Measurements from ENCODE around the gene RBMS3.
"Not testable (repeated sequence)": the region's sequence is repeated elsewhere in the genome, so short reads cannot be mapped to it uniquely, and the experiment has no call there.

Gene RBMS3

DNA sequence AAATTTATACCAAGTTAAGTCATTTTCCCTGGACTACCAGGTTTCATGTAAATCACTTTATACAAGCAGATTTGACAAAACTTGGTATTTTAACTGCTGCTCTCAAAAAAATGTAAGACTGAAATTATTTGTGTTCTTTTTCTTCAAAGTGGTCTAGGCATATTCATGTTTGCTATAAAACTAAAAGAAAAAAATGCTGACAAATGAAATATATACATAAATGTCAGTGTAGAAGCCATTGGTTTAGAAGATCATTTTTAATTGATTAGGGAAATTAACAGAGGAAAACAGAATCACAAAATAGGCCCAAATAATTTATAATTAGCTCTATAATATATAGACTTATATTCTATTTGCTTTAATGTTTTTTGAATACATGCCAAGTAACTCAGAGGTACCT is 523.2 kb downstream of the RBMS3 start:
- ATAC-seq (no peak), DNase-seq (ENCODE audit: low spot score in 2 of 2) (no peak)
- H3K4me1 Mint-ChIP-seq = no peaks in the 10 kb centered on the region

DNA sequence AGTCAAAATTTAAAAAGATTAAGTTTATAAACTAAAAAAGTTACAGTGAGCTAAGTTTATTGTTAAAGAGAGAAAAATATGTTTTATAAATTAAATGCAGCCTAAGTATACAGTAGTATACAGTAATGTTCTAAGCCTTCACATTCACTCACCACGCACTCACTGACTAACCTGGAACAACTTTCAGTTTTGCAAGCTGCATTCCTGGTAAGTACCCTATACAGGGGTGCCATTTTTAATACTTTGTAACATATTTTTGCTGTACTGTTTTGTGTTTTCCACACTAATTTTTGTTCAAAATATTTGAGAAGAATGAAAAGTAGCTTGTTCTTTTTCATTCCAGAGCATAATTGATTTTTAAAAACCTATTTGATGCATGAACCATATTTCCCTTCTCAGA is 524.9 kb downstream of the RBMS3 start:
- no peak overlapping the region for H3K27ac Mint-ChIP-seq
- ATAC-seq (no peak), DNase-seq (ENCODE audit: low spot score in 2 of 2) (no peak)
- no peaks in the 10 kb centered on the region for H3K4me1 Mint-ChIP-seq
- no peaks in the 10 kb centered on the region for H3K36me3 Mint-ChIP-seq
- H3K4me3 Mint-ChIP-seq = no peak overlapping the region
- peaks cover 2% of the 10 kb centered on the region for H3K9me3 Mint-ChIP-seq

More for the DNA sequence above, 523.2 kb downstream of the RBMS3 start:
- Mint-ChIP-seq H3K27ac (no peak overlapping the region), H3K36me3 (no peaks in the 10 kb centered on the region), H3K4me3 (no peak overlapping the region), H3K9me3 (peaks cover 2% of the 10 kb centered on the region)

DNA sequence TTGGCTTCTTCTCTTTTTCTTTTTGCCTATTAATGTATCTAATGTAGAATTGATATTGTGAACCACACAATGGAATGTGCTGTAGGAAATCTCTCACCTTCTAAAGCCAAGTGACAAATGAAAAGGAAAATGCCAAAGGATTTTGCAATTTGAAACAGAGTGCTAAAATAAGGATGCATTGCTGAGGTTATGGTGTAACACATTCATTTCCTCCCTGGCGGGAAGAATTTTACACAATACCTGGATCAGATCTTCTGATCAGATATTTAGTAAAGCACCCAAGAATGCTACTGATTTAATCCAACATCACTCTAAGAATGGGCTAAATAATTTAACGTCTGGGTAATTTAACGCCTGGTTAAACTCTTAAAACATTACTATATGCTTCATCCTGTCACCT is 527.5 kb downstream of the RBMS3 start:
- H3K4me1 Mint-ChIP-seq; H3K27ac Mint-ChIP-seq; ATAC-seq; H3K9me3 Mint-ChIP-seq; H3K36me3 Mint-ChIP-seq; H3K4me3 Mint-ChIP-seq; DNase-seq (ENCODE audit: low spot score in 2 of 2): not testable (repeated sequence)

DNA sequence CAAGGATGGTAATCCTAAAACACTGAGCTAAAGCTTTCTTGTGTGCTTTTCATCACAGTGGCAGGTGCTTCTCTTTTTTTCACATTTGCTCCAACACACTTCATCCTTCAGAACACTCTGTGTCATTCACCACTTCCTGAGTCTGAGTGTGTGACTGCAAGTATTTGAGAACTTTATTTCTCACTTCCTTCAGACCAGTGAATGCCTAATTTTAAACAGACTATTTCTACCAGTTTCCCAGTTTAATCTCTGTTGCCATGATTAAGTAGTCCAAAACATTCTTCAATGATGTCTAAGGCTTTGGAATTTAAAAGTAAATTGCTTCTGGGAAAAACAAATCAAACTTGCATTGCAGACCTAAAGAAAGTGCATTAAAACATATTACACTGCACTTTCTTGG is 541.2 kb downstream of the RBMS3 start:
- DNase-seq (ENCODE audit: low spot score in 2 of 2) = no peak
- no peak overlapping the region for H3K27ac Mint-ChIP-seq

DNA sequence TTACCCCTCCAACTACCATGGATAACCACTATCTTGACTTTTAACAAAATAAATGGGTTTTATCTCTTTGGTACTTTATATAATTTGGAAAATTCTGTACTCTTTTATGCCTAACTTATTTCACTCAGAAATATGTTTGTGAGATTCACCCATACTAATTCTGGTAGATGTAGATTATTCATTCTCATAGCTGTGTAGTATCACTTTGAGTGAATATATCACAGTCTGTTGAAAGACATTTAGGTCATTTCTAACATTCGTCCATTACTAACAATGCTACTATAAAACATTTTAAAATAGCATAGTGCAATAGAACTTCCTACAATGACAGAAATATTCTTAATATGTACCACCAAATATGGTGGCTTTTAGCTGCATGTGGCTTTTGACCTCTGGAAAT is 542.4 kb downstream of the RBMS3 start:
- H3K4me1 Mint-ChIP-seq = no peaks in the 10 kb centered on the region
- H3K36me3 Mint-ChIP-seq = no peaks in the 10 kb centered on the region
- H3K9me3 Mint-ChIP-seq = peaks cover 2% of the 10 kb centered on the region
- no peak for DNase-seq (ENCODE audit: low spot score in 2 of 2)
- H3K4me3 Mint-ChIP-seq = no peak overlapping the region
- ATAC-seq = no peak
- no peak overlapping the region for H3K27ac Mint-ChIP-seq

More for the DNA sequence above, 541.2 kb downstream of the RBMS3 start:
- H3K4me3 Mint-ChIP-seq = no peak overlapping the region
- no peaks in the 10 kb centered on the region for H3K4me1 Mint-ChIP-seq
- peaks cover 2% of the 10 kb centered on the region for H3K9me3 Mint-ChIP-seq
- no peaks in the 10 kb centered on the region for H3K36me3 Mint-ChIP-seq
- no peak for ATAC-seq

DNA sequence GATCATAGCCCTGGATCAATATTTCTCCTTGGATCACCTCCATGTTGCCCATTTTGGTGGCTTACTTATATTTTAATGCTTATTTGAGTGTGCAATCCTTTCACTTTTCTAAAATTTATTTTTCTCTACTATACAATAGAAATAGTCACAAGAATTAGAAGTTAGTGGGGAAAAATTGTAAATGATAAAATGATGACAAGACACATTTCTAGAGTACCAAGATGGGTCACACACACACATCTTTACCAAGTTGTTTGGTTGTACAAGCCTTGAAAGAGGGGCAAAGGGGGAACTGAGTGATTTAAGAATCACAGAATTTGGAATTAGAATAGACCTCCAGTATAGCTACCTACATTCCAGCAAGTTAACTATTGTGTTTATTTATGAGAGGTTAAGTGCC is 545.8 kb downstream of the RBMS3 start:
- no peaks in the 10 kb centered on the region for H3K4me1 Mint-ChIP-seq
- ATAC-seq (no peak), DNase-seq (ENCODE audit: low spot score in 2 of 2) (no peak)
- H3K36me3 Mint-ChIP-seq = no peaks in the 10 kb centered on the region
- H3K4me3 Mint-ChIP-seq = no peak overlapping the region
- peaks cover 5% of the 10 kb centered on the region for H3K9me3 Mint-ChIP-seq
- H3K27ac Mint-ChIP-seq = no peak overlapping the region

DNA sequence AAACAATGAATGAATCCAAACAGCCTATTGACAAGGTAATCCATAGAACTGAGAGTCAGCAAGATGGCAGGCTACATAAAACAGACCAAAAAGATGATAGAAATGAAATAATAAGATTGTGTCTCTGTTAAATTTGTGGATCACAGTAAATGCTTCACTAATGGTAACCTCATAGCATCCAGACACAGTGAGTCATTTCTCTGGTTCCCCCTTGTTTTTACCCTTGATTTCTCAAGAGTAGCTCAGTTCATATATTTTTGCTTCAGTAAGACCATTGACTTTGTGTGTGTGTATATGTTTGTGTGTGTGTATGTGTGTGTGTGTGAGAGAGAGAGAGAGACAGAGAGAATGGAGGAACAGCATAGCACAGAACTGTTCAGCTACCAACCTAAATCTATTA is 546.9 kb downstream of the RBMS3 start:
- ATAC-seq (no peak), DNase-seq (ENCODE audit: low spot score in 2 of 2) (no peak)
- Mint-ChIP-seq H3K9me3 (peaks cover 5% of the 10 kb centered on the region), H3K4me3 (no peak overlapping the region), H3K4me1 (no peaks in the 10 kb centered on the region), H3K27ac (no peak overlapping the region), H3K36me3 (no peaks in the 10 kb centered on the region)

DNA sequence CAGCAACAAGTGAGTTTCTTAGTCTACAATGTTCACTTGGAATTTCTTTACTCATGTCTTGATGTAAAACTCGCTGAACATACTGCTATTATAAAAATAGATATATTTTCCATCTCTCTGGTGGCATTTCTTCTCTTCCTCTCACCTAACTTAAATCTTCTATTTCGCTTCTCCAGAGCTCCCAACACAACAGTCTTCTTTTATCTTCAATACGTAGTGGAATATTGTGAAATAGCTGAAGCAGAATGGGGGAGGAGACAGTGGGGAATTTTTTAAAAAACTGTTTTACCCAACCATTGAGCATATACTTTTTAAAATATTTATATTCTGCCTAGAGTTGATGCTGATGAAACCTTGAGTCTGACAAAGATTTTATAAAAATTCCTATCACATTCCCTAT is 548.5 kb downstream of the RBMS3 start:
- no peak overlapping the region for H3K27ac Mint-ChIP-seq
- ATAC-seq (no peak), DNase-seq (ENCODE audit: low spot score in 2 of 2) (no peak)
- no peak overlapping the region for H3K4me3 Mint-ChIP-seq
- no peaks in the 10 kb centered on the region for H3K4me1 Mint-ChIP-seq
- H3K9me3 Mint-ChIP-seq = peaks cover 5% of the 10 kb centered on the region
- H3K36me3 Mint-ChIP-seq = no peaks in the 10 kb centered on the region

DNA sequence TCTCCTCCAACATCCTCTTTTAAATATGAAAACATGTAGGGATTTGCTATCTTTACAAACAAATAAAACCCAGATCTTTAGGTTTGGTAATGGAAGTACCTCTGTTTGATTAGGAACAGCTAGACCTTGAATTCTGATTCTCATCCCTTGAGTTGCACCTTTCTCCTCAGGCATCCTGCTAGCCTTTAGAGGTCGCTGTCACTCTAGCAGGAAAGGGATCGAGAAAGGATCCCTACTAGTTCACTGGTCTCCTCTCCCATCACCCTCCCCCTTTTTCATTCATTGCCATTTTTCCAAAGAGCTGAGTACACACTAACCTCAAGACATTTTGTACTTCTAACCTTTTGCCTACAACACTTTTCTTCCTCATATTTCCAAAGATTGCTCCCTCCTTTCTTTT is 569.8 kb downstream of the RBMS3 start:
- H3K4me1 Mint-ChIP-seq = no peaks in the 10 kb centered on the region
- H3K27ac Mint-ChIP-seq = no peak overlapping the region
- H3K36me3 Mint-ChIP-seq = no peaks in the 10 kb centered on the region
- ATAC-seq (no peak), DNase-seq (ENCODE audit: low spot score in 2 of 2) (no peak)
- H3K9me3 Mint-ChIP-seq = peaks cover 8% of the 10 kb centered on the region
- H3K4me3 Mint-ChIP-seq = no peak overlapping the region

DNA sequence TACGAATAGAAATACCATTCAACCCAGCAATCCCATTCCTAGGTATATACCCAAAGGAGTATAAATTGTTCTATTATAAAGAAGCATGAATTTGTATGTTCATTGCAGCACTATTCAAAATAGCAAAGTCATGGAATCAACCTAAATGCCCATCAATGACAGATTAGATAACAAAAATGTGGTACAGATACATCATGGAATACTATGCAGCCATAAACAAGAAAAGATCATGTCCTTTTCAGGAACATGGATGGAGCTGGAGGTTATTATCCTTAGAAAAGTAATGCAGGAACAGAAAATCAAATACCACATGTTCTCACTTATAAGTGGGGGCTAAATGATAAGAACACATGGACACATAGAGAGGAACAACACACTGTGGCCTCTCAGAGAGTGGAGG is 571.9 kb downstream of the RBMS3 start:
- no peak overlapping the region for H3K27ac Mint-ChIP-seq
- DNase-seq (ENCODE audit: low spot score in 2 of 2) (no peak), ATAC-seq (no peak)
- H3K4me3 Mint-ChIP-seq = no peak overlapping the region
- H3K4me1 Mint-ChIP-seq = no peaks in the 10 kb centered on the region
- H3K9me3 Mint-ChIP-seq = peaks cover 8% of the 10 kb centered on the region
- no peaks in the 10 kb centered on the region for H3K36me3 Mint-ChIP-seq

DNA sequence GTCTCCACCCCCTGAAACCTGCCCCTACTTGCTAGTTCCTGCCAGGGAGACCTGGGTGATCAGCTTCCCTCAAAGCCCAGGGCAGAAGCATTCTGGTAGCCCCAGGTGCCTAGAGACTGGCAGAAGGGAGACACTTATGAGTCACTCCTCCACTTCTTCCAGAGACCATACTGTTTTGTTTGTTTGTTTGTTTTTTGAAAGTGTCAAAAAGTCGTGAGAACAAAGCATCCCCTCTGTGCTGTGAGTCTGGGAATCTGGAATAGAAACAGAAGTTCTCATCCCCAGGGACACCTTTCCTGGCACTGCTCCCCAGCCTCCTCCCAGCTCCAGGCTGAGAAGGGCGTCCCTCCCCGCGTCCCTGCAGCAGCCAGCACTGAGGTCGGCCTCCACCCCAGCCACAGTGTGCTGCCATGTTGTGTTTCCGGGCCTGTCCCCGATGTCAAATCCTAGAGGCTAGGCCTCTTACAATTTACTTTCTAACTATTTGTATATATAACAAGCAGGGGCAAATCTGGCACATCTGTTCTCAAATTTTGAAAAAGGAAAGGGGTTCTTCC is 573.0 kb downstream of the RBMS3 start:
- ATAC-seq (no peak), DNase-seq (ENCODE audit: low spot score in 2 of 2) (no peak)
- Mint-ChIP-seq H3K9me3 (peaks cover 8% of the 10 kb centered on the region), H3K27ac (no peak overlapping the region), H3K36me3 (no peaks in the 10 kb centered on the region), H3K4me3 (no peak overlapping the region), H3K4me1 (no peaks in the 10 kb centered on the region)

DNA sequence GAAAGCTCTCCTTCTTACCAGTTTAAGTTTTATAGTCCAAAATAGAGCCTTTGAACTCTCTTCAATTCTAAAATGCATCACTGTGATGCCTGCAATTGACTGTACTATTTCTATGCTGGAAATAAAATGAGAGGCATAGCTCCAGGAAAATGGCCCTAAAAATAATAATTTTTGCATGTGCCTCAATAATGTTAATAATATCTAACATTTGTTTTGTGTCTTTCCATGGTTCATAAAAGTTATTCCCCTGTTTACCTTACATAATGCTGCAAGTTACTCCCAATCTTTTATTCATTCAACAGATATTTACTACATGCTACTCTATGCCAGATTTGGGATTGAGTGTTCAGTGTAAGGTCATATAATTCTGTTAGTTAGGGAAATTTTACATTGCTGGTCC is 574.0 kb downstream of the RBMS3 start:
- H3K4me1 Mint-ChIP-seq = no peaks in the 10 kb centered on the region
- no peak for ATAC-seq
- no peak overlapping the region for H3K4me3 Mint-ChIP-seq
- peaks cover 8% of the 10 kb centered on the region for H3K9me3 Mint-ChIP-seq
- H3K36me3 Mint-ChIP-seq = no peaks in the 10 kb centered on the region
- no peak overlapping the region for H3K27ac Mint-ChIP-seq
- DNase-seq (ENCODE audit: low spot score in 2 of 2) = no peak

DNA sequence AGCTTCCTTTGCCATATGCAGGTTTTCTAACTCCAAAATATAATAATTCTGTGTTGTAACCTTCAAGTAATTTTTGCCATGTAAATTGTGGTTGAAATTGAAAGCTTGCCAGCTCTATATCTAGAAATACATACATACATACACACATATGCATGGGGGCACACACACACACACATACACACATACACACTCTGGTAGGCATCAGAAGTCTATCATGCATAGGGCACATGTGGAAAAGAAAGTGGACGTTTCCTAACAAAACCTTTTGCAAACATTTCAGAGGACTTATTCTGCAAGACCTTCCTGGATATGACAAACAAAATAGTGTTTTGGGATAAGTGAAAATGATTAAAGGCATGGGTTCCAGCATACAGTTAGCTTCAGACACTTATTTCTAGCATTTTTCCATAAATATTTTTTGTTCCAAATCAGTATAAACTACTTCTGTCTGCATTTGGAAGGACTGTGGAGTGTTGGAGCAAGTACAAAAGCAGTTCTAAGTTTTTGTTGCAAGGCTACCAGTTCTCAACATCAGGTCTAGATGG is 578.9 kb downstream of the RBMS3 start:
- DNase-seq (ENCODE audit: low spot score in 2 of 2) = no peak
- peaks cover 5% of the 10 kb centered on the region for H3K9me3 Mint-ChIP-seq
- H3K27ac Mint-ChIP-seq = no peak overlapping the region
- H3K36me3 Mint-ChIP-seq = no peaks in the 10 kb centered on the region
- no peaks in the 10 kb centered on the region for H3K4me1 Mint-ChIP-seq
- H3K4me3 Mint-ChIP-seq = no peak overlapping the region
- ATAC-seq = no peak

DNA sequence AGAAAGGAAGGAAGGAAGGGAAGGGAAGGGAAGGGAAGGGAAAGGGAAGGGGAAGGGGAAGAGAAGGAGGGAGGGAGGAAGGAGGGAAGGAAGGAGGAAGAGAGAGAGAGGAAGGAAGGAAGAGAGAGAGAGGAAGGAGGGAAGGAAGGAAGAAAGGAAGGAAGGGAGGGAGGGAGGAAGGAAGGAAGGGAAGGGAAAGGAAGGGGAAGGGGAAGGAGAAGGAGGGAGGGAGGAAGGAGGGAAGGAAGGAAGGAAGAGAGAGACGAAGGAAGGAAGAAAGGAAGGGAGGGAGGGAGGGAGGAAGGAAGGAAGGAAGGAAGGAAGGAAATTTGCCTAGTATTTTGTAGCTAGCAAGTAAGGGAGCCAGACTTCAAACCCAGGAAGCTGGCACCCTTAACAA is 583.9 kb downstream of the RBMS3 start:
- Mint-ChIP-seq H3K4me3 (no peak overlapping the region), H3K9me3 (peaks cover 2% of the 10 kb centered on the region), H3K27ac (no peak overlapping the region), H3K36me3 (no peaks in the 10 kb centered on the region), H3K4me1 (no peaks in the 10 kb centered on the region)
- ATAC-seq = no peak
- no peak for DNase-seq (ENCODE audit: low spot score in 2 of 2)

DNA sequence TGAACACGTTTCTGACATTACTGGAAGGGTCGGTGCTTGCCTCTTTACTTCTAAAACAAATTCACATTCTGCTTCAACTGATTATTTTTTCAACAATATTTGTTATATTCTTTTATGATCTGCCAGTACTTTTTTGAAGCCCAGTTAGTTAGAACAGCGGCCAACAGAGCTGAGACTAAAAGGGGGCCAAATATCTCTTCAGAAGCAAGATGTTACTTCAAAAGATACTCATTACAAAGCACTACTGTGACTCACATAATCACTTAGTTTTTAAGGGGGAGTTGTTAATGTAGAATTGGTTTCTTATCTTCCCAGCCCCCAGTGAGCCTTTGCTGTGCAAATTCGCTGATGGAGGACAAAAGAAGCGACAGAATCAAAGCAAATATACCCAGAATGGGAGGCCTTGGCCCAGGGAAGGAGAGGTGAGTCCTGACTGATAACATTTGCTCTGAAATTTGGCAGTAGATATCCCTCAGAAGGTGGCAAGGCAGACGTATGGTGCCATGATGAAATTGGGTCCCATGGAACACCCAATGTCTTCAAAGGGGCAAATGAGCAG is 587.8 kb downstream of the RBMS3 start:
- H3K9me3 Mint-ChIP-seq = peaks cover 4% of the 10 kb centered on the region
- DNase-seq (ENCODE audit: low spot score in 2 of 2) = no peak
- no peak overlapping the region for H3K4me3 Mint-ChIP-seq
- no peak for ATAC-seq
- H3K27ac Mint-ChIP-seq = no peak overlapping the region
- H3K4me1 Mint-ChIP-seq = no peaks in the 10 kb centered on the region
- no peaks in the 10 kb centered on the region for H3K36me3 Mint-ChIP-seq

DNA sequence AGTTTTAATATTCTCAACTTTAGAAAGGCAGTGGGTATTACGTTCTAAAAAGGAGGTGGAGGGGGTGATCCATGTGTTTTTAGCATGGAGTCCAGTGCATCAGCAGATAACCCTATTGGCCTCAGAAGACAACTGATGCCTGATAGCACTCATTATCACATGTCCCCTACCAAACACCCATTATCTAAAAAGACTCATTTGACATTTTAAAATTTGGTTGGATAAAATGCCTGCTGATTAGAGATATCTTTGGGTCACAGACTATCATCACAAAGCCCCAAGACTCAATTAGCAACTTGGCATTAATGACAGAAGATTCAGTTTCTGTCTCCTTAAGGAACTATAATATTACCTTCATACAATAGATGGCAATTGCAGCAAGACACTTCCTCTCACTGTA is 589.3 kb downstream of the RBMS3 start:
- ATAC-seq = no peak
- Mint-ChIP-seq H3K36me3 (no peaks in the 10 kb centered on the region), H3K4me3 (no peak overlapping the region), H3K4me1 (no peaks in the 10 kb centered on the region), H3K9me3 (peaks cover 4% of the 10 kb centered on the region), H3K27ac (no peak overlapping the region)
- no peak for DNase-seq (ENCODE audit: low spot score in 2 of 2)

DNA sequence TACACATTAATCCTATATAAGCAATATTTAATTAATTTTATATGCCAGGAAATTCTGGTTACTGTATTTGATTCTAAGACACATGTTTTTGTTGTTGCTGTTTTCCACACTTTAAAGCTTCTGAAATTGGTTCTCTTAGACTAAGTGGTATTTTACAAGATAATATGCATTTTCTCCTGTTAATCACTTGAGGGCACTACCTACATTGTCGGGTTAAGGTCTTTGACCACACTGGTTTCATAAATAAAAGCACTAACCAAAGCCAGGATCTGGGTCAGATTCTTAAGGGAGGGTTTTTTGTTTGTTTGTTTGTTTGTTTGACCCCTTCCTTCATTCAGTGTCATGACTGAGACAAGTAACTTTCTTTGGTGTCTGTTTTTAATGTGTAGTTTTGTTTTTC is 590.2 kb downstream of the RBMS3 start:
- peaks cover 4% of the 10 kb centered on the region for H3K9me3 Mint-ChIP-seq
- no peaks in the 10 kb centered on the region for H3K4me1 Mint-ChIP-seq
- no peak overlapping the region for H3K4me3 Mint-ChIP-seq
- no peak for DNase-seq (ENCODE audit: low spot score in 2 of 2)
- H3K36me3 Mint-ChIP-seq = no peaks in the 10 kb centered on the region
- no peak overlapping the region for H3K27ac Mint-ChIP-seq
- no peak for ATAC-seq
